Measurements from ENCODE around the gene GID8. TPM values are rescaled to one million over a fixed set of nuclear protein-coding genes. Genes with fewer than 3 reads are reported as not detected.
A peak's percentile ranks its signal among the peaks of the same experiment; 100 is the strongest.

The GID8 gene
- total RNA-seq, 1 donor from 2014 or later: 29.7 TPM

DNA sequence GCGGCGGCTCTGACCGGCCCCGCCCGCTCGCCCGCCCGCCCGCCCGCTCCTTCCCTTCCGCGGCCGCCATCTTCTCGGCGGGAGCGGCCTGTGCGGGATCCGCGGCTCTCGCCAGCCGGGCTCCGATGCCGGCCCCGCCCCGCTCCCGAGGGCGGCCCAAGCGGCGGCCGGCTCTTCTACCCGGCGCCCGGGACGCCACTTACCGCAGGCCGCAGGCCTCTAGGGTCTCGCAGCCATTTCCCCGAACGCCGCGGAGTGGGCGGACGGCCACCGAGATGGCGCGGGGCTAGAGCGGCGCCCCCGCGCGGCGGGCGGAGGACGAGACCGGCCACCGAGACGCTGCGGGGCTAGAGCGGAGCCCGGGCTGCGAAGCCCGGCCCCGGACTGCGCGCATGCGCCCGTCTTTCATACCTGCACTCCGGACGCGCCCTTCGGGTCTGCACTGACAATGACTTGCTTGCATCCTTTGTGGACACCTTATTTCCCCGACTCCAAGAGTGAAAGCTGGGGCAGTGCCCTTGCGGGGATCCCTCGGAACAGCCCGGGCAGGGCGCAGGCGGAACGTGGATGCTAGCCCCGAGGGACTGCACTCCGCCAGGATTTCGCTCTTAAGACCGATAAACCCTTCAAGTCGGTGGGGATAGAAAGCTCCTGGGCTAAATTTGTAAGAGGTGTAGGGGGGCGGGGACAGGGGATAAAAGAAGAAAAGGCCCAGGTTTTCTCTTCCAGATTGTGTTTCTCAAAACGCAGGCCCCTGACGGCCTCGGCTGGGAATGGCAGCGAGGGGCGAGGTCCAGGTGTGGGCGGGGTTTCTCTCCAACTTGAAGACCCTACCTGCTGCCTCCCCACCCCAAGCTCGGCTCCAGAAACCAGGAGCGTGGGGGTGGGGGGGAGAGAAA lies 11.5 kb upstream of the GID8 start, which contains the start of gene DIDO1:
TSS of gene DIDO1 (minus strand) at position 277 of the 899 bp plus-strand sequence.
- no peaks in the 10 kb centered on the region for H3K36me3 Mint-ChIP-seq (ENCODE audit: low read depth)
- TF ChIP-seq, protein P1, sequence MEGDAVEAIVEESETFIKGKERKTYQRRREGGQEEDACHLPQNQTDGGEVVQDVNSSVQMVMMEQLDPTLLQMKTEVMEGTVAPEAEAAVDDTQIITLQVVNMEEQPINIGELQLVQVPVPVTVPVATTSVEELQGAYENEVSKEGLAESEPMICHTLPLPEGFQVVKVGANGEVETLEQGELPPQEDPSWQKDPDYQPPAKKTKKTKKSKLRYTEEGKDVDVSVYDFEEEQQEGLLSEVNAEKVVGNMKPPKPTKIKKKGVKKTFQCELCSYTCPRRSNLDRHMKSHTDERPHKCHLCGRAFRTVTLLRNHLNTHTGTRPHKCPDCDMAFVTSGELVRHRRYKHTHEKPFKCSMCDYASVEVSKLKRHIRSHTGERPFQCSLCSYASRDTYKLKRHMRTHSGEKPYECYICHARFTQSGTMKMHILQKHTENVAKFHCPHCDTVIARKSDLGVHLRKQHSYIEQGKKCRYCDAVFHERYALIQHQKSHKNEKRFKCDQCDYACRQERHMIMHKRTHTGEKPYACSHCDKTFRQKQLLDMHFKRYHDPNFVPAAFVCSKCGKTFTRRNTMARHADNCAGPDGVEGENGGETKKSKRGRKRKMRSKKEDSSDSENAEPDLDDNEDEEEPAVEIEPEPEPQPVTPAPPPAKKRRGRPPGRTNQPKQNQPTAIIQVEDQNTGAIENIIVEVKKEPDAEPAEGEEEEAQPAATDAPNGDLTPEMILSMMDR (IDR thresholded peaks at IDR 0.05): peak; percentile 84
- H3K27me3 Mint-ChIP-seq (ENCODE audit: low read depth): no peaks in the 10 kb centered on the region
- DNase-seq (ENCODE audit: low spot score): no peak
- H3K4me1 Mint-ChIP-seq (ENCODE audit: low read depth): peaks cover 61% of the 10 kb centered on the region
- no peaks in the 10 kb centered on the region for H3K9me3 Mint-ChIP-seq (ENCODE audit: low read depth)
- peak within 1 kb of the TSS; percentile 95 for H3K4me3 Mint-ChIP-seq (ENCODE audit: unreplicated experiment)
- peak within 1 kb of the TSS; percentile 98 for H3K27ac Mint-ChIP-seq (ENCODE audit: unreplicated experiment)

GRCh38 chr20:62927128-62927705 lies 10.7 kb upstream of the GID8 start:
- Mint-ChIP-seq H3K4me3 (ENCODE audit: unreplicated experiment) (peak overlapping the region; percentile 91), H3K27ac (ENCODE audit: unreplicated experiment) (peak overlapping the region; percentile 92), H3K36me3 (ENCODE audit: low read depth) (no peaks in the 10 kb centered on the region), H3K4me1 (ENCODE audit: low read depth) (peaks cover 61% of the 10 kb centered on the region), H3K27me3 (ENCODE audit: low read depth) (no peaks in the 10 kb centered on the region), H3K9me3 (ENCODE audit: low read depth) (no peaks in the 10 kb centered on the region)
- DNase-seq (ENCODE audit: low spot score): no peak
- TF ChIP-seq, protein P1 (IDR thresholded peaks at IDR 0.05): no peak

DNA sequence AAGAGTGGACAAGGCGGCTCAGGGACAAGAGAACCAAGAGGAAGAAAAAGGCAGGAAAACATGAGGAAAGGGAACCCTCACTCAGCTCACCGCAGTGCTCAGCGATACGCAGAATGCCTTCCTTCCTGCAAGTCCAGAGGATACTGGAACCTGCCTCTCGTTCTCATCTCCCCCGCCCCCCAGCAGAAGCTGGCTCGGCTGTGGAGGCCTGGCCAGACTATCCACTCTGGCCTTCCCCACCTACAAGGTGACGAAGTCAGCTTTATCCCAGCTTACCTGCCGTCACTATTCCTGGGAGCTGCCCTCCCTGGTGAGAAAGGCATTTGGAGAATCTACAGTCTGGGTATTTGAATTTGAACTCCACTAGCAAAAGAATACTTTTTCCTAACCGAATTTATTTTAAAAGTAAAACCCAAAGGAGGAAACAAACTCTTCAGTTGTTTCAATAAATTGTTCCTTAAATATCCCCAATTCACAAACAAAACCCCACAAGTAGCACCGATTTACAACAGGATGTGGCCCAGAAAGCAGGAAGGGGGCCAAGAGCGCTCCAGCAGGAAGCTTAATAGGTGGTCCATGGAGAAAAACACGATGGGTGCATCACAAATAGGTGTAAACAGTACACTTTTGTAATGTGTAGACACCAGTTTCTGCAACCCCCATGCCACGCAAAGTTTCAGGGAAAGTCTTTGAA lies 9.6 kb upstream of the GID8 start:
- TF ChIP-seq, protein P1 (IDR thresholded peaks at IDR 0.05): no peak

DNA sequence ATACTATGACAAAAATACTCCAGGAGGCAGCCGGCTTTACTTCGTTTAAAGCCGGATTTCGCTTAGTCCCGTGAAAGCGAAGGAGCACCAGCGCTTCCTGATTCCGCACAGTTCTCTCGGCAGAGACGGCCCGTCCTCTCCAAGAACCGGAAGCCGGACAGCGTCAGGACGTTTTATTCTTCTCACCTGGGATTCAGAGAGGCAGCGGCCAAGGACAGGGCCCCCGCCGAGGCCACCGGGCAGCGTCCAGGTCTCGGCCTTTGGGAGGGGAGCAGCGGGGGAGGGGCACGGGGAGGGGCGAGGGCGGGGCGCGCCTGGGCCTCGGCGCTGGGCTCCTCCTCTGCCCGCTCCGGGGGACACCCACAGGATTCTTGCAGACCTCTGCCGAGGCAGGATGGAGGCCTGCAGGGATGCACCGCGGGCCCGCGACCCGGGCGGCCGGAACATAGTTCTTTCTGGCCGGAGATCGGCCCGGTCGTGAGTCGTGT lies 8.9 kb upstream of the GID8 start:
- Mint-ChIP-seq H3K4me3 (ENCODE audit: unreplicated experiment) (peak overlapping the region; percentile 77), H3K9me3 (ENCODE audit: low read depth) (no peaks in the 10 kb centered on the region), H3K36me3 (ENCODE audit: low read depth) (no peaks in the 10 kb centered on the region), H3K27me3 (ENCODE audit: low read depth) (no peaks in the 10 kb centered on the region), H3K4me1 (ENCODE audit: low read depth) (peaks cover 46% of the 10 kb centered on the region), H3K27ac (ENCODE audit: unreplicated experiment) (peak overlapping the region; percentile 93)
- DNase-seq (ENCODE audit: low spot score): no peak
- TF ChIP-seq, protein P1 (IDR thresholded peaks at IDR 0.05): peak; percentile 21

More for the DNA sequence above, 9.6 kb upstream of the GID8 start:
- Mint-ChIP-seq H3K27me3 (ENCODE audit: low read depth) (no peaks in the 10 kb centered on the region), H3K36me3 (ENCODE audit: low read depth) (no peaks in the 10 kb centered on the region), H3K9me3 (ENCODE audit: low read depth) (no peaks in the 10 kb centered on the region), H3K4me1 (ENCODE audit: low read depth) (peaks cover 53% of the 10 kb centered on the region), H3K4me3 (ENCODE audit: unreplicated experiment) (peak overlapping the region; percentile 77), H3K27ac (ENCODE audit: unreplicated experiment) (peak overlapping the region; percentile 93)
- no peak for DNase-seq (ENCODE audit: low spot score)

GRCh38 chr20:62931464-62931863 lies 6.5 kb upstream of the GID8 start:
- H3K27ac Mint-ChIP-seq (ENCODE audit: unreplicated experiment): no peak overlapping the region
- H3K27me3 Mint-ChIP-seq (ENCODE audit: low read depth): no peaks in the 10 kb centered on the region
- no peaks in the 10 kb centered on the region for H3K9me3 Mint-ChIP-seq (ENCODE audit: low read depth)
- H3K36me3 Mint-ChIP-seq (ENCODE audit: low read depth): no peaks in the 10 kb centered on the region
- TF ChIP-seq, protein P1 (IDR thresholded peaks at IDR 0.05): no peak
- no peak for DNase-seq (ENCODE audit: low spot score)
- no peak overlapping the region for H3K4me3 Mint-ChIP-seq (ENCODE audit: unreplicated experiment)
- peaks cover 34% of the 10 kb centered on the region for H3K4me1 Mint-ChIP-seq (ENCODE audit: low read depth)

Data from chondrocyte (in vitro differentiated cells).